Panc1 (cell line): Measurements from ENCODE around the gene MYH4.

Experiments used
- POLR2AphosphoS5 ChIP-seq: IDR thresholded peaks from 2 replicates; pipeline ENCODE4 v1.6.1; 2012; ENCODE audit warnings: mild to moderate bottlenecking, low read depth, low read length, moderate library complexity
- SIN3A ChIP-seq: IDR thresholded peaks from 2 replicates; pipeline ENCODE4 v1.6.1; 2012; ENCODE audit warnings: low read depth, mild to moderate bottlenecking, low read length, moderate library complexity, borderline replicate concordance; ENCODE audit not compliant: insufficient read depth
- TCF7L2 ChIP-seq: IDR thresholded peaks from 2 replicates; pipeline ENCODE4 v1.6.1; 2011; ENCODE audit warnings: mild to moderate bottlenecking, low read depth, low read length, inconsistent platforms
- TF ChIP-seq, protein P1 (sequence below): fragments of 450-650 bp; IDR thresholded peaks from 2 replicates; pipeline ENCODE4 v1.5.1; 2017; ENCODE audit warnings: mild to moderate bottlenecking
- TF ChIP-seq, protein P2 (sequence below), 2 experiments: IDR thresholded peaks; 2 replicates each; pipeline ENCODE4 v1.6.1; 2011 to 2012; ENCODE audit warnings: low read depth in 2 of 2, control low read depth in 1 of 2, low read length in 1 of 2, mild to moderate bottlenecking in 1 of 2, moderate library complexity in 1 of 2; ENCODE audit not compliant: insufficient read depth in 1 of 2

DNA sequence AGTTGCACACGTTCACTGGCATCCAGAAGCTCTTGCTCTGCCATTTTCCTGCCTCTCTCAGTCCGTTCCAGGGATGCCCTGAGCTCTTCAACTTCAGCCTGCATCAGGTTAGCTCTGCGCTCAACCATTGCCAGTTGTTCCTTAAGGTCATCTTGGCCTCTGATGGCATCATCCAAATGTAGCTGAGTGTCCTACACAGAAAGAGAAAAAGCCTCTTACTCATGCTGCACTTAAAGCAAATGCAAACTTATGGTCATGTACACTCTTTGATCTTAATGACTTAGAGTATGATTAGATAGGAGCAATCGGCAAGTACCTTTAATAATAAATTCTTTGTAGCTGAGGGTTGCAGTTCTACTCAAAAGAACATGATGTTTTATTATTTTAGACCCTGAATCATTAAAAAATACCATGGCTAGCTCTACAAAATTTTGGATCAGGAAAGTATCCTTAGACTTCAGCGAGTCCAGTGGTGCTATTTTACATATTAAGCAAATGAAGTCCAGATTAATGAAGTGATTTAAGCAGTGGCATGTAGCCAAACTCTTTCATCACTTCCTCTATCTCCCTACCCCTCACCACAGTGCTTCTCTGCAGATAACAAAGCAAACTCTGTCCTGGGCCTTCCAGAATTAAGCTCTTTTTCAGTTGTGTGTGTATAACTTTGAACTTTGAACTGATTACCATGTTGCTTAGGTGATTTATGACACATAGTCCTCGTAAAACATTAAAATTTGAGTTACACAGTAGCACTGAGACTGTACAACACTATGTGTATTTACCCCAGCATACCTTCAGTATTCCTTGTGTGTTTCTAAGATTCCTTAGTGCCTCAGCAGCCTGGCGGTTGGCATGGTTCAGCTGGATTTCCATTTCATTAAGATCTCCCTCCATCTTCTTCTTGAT, 22.1 kb downstream of the MYH4 start:
- TF ChIP-seq POLR2AphosphoS5 (no peak), SIN3A (no peak), TCF7L2 (no peak)
- TF ChIP-seq, protein P1, sequence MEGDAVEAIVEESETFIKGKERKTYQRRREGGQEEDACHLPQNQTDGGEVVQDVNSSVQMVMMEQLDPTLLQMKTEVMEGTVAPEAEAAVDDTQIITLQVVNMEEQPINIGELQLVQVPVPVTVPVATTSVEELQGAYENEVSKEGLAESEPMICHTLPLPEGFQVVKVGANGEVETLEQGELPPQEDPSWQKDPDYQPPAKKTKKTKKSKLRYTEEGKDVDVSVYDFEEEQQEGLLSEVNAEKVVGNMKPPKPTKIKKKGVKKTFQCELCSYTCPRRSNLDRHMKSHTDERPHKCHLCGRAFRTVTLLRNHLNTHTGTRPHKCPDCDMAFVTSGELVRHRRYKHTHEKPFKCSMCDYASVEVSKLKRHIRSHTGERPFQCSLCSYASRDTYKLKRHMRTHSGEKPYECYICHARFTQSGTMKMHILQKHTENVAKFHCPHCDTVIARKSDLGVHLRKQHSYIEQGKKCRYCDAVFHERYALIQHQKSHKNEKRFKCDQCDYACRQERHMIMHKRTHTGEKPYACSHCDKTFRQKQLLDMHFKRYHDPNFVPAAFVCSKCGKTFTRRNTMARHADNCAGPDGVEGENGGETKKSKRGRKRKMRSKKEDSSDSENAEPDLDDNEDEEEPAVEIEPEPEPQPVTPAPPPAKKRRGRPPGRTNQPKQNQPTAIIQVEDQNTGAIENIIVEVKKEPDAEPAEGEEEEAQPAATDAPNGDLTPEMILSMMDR: no peak
- TF ChIP-seq, protein P2, sequence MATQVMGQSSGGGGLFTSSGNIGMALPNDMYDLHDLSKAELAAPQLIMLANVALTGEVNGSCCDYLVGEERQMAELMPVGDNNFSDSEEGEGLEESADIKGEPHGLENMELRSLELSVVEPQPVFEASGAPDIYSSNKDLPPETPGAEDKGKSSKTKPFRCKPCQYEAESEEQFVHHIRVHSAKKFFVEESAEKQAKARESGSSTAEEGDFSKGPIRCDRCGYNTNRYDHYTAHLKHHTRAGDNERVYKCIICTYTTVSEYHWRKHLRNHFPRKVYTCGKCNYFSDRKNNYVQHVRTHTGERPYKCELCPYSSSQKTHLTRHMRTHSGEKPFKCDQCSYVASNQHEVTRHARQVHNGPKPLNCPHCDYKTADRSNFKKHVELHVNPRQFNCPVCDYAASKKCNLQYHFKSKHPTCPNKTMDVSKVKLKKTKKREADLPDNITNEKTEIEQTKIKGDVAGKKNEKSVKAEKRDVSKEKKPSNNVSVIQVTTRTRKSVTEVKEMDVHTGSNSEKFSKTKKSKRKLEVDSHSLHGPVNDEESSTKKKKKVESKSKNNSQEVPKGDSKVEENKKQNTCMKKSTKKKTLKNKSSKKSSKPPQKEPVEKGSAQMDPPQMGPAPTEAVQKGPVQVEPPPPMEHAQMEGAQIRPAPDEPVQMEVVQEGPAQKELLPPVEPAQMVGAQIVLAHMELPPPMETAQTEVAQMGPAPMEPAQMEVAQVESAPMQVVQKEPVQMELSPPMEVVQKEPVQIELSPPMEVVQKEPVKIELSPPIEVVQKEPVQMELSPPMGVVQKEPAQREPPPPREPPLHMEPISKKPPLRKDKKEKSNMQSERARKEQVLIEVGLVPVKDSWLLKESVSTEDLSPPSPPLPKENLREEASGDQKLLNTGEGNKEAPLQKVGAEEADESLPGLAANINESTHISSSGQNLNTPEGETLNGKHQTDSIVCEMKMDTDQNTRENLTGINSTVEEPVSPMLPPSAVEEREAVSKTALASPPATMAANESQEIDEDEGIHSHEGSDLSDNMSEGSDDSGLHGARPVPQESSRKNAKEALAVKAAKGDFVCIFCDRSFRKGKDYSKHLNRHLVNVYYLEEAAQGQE (IDR thresholded peaks at IDR 0.05; ENCODE audit: insufficient read depth in 1 of 2, low read depth in 2 of 2, low read length in 1 of 2): no peak
